ENCODE results near the gene KANSL3.

Gene KANSL3

DNA sequence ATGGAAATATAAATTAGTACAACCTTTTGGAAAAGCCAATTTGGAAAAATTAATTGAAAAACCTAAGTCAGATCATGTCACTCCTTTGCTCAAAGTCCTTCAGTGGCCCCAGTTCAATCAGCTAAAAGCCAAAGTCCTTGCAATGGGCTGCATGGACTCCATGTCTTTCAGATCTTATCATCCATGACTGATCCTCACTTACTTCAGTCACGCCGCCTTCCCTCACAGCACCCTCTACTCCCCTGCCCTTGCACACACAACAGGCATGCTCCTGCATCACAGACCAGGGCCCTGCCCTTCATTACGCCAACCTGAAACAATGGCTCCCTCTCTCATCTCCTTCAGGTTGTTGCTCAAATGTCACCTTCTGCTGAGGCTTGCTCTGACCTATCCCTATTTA, 15.6 kb downstream of the KANSL3 start:
- DNase-seq (ENCODE audit: low read depth): no peak
- no peak overlapping the region for H3K4me3 ChIP-seq (ENCODE audit: low read depth, low read length)
- TF ChIP-seq CTCF (IDR thresholded peaks at IDR 0.05; ENCODE audit: control insufficient read depth, extremely low read depth, insufficient read depth): no peak

- H3K4me3 ChIP-seq (ENCODE audit: low read depth, low read length): no peak overlapping the region
- no peak for TF ChIP-seq CTCF (IDR thresholded peaks at IDR 0.05; ENCODE audit: control insufficient read depth, extremely low read depth, insufficient read depth)
- no peak for DNase-seq (ENCODE audit: low read depth)
Measured at GRCh38 chr2:96618596-96619283, 19.4 kb downstream of the KANSL3 start.

- no peak for TF ChIP-seq CTCF (IDR thresholded peaks at IDR 0.05; ENCODE audit: control insufficient read depth, extremely low read depth, insufficient read depth)
- DNase-seq (ENCODE audit: low read depth): no peak
- no peak overlapping the region for H3K4me3 ChIP-seq (ENCODE audit: low read depth, low read length)
Measured at GRCh38 chr2:96617012-96617411, 21.1 kb downstream of the KANSL3 start.

- no peak for DNase-seq (ENCODE audit: low read depth)
- TF ChIP-seq CTCF (IDR thresholded peaks at IDR 0.05; ENCODE audit: control insufficient read depth, extremely low read depth, insufficient read depth): no peak
- H3K4me3 ChIP-seq (ENCODE audit: low read depth, low read length): no peak overlapping the region
Measured at GRCh38 chr2:96616535-96616934, 21.6 kb downstream of the KANSL3 start.

- H3K4me3 ChIP-seq (ENCODE audit: low read depth, low read length): no peak overlapping the region
- no peak for TF ChIP-seq CTCF (IDR thresholded peaks at IDR 0.05; ENCODE audit: control insufficient read depth, extremely low read depth, insufficient read depth)
- DNase-seq (ENCODE audit: low read depth): no peak
Measured at GRCh38 chr2:96616128-96616527, 22.0 kb downstream of the KANSL3 start.

DNA sequence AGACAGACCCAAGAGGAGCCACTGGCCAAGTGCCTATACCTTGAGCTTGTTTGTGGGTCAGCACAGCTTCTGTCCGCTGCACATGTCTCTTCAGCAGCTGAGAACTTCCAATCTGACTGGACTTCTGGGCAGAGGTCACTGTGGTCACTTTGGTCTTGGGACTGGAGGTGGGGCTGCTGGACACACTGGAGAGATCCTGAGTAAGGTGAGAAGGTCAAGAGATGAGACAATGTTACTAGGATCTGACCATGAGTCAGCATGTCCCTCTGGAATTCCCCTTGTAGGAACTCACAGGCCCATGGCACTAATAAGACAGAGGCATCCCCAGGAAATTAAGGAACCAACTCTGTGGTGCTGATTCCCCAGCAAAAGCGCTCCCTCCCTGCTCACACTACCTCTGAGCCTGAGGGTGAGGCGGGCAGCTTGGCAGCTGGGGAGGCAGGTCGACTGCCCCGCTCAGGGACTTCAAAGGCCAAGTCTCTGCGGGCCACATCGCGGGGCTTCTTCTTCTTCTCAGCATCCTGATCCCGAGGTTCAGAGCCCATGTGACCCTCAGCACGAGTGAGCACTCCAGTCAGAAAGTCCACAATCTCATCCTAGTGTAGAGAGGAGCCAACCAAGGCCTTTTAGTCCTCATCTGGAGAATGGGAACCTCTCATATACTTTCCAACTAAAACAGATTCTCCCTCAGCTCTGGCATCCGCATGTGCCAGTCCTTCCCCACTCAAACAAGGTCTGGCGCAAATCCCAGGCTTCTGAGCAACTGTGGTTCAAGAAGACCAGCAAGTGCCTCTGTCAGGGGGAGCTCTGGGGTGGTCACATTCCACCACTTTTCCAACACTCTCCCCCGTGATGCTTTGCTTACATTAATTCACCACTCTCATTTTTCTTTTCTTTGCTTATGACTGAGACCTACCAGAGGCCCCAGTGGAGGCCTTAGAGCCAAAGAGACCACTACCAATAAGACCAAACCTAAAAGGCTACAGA, 29.4 kb downstream of the KANSL3 start:
- no peak for DNase-seq (ENCODE audit: low read depth)
- no peak overlapping the region for H3K4me3 ChIP-seq (ENCODE audit: low read depth, low read length)
- no peak for TF ChIP-seq CTCF (IDR thresholded peaks at IDR 0.05; ENCODE audit: control insufficient read depth, extremely low read depth, insufficient read depth)
